GM19043 (cell line): ENCODE results near the gene NACC1.

Experiments used
- ATAC-seq: cut with Tn5 transposase; IDR thresholded peaks from one replicate; pipeline ENCODE4 v1.9.1; 2021; ENCODE audit warnings: low read depth; ENCODE audit not compliant: unreplicated experiment

The NACC1 gene

GRCh38 chr19:13087795-13088537 is 30.1 kb upstream of the NACC1 start:
- ATAC-seq = no peak

GRCh38 chr19:13089139-13089856 is 28.8 kb upstream of the NACC1 start:
- ATAC-seq = no peak

DNA sequence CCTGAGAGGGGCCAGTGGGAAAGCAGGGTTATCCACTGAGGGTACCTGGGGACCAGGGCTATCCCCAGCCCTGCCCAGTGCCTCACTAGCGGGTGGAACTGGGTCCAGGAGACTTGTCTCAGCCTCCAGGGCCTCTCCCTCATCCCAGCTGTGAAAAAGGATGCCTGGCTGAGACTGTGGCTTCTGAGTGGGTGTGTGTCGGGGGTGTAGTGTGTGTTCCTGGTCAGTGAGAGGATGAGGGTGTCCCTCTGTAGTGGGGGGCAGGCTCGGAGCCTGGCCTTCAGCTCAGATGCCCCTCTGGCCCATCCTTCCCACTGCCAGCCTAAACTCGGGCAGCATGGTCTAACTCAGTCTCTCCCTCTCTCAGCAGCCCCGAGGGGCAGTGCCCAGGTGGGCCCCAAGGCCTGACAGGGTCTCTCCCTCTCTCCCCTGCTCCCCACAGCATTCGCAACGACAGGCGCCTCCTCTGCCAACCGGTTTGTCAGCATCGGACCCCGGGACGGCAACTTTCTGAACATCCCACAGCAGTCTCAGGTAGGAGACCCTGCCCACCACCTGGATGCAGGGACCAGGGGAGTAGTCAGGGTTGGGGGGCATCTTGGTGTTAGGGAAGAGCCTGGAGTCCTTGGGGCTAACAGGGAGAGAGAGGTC is 28.1 kb upstream of the NACC1 start:
- no peak for ATAC-seq

- no peak for ATAC-seq
Observed at GRCh38 chr19:13090511-13091231, 27.4 kb upstream of the NACC1 start.

DNA sequence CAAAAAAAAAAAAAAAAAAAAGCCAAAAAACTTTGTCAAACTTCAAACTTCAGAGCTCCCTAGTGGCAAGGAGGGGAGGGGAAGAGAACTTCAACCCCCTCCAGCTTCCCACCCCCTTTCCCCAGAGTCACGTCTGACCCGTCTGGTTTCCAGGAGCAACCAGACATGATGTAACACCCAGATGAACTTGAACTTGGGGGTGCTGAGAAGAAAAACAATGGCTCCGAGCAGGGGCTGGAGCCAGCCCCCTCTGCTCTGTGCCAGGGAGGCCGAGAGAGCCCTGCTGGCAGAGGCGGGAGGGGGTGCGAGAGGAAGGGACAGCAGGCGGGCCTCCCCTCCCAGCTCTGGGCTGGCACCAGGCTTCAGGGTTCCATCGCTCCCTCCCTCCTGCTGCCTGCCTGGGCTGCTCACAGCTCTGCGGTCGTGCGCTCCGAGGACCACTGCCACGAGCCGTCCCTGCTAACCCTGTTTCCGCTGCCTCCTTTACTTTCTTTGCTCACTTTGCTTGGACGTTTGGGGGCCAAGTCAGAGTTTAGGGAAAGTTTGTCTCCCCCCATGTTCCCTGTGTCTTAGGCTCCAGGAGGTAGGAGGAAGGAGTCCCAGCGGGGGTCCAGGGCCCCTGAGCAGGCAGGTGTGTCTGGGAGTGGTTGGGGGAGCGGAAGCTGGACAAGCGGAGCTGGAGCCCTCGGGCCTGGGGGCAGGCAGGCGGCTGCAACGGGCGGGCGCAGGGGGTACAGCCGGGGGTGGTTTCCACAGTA is 26.5 kb upstream of the NACC1 start:
- no peak for ATAC-seq

- no peak for ATAC-seq
Observed at GRCh38 chr19:13092158-13092543, 25.9 kb upstream of the NACC1 start.

DNA sequence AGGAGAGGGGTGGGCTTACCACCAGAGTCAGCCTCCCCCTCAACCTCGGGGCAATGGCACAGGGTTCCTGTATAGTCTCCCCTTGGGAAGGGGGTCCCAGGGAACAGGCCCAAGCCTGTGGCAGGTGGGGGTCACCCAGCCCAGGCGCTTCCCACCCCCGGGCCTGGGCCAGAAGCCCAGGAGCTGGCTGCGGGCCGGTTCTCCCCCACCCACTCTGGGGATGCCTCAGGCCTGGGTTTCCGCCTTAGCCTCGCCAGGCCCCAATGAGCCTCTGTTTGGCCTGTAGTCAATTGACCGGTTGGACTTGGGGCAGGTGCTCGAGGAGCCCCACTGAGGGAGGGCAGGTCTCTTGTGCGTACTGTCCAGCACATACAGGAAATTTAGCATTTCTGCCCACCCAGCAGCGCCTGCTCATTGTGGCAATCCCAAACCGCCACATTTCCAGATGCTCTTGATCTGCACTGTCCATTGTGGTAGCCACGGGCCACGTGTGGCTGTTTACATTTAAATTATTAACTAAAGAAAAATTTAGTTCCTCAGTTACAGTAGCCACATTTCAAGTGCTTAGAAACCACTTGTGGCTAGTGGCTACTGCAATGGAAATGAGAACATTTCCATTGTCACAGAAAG is 25.3 kb upstream of the NACC1 start:
- ATAC-seq = no peak

DNA sequence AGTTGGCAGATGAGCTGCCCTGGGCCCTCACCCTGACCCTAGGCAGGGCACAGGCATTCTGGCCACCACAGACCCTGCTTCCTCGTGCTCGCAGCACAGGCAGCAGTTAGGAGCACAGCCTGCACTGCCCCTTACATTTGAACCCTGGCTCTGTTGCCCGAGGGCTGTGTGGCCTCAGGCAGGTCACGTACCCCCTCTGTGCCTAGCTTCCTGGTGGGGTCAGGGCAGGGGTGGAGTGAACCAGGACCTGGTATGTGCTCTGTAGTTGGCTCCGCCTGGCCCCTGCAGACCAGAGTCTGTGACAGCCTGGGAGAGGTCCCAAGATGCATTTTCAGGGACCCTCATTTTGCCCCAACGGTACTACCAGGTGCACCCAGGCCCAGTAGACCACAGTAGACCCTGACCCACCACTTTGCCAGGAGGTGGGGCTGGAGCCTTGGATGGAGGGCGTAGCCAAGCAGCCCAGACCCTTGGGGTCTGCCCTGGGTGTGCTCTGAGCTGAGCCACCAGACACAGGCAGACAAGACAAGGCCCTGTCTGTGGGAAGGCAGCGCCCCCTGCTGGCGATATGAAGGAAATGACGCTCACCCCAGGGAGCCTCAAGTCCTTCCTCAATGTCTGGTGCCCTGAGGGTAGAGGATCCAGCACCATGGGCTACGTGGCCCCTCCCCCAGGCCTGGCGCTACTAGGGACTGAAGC is 24.5 kb upstream of the NACC1 start:
- no peak for ATAC-seq

DNA sequence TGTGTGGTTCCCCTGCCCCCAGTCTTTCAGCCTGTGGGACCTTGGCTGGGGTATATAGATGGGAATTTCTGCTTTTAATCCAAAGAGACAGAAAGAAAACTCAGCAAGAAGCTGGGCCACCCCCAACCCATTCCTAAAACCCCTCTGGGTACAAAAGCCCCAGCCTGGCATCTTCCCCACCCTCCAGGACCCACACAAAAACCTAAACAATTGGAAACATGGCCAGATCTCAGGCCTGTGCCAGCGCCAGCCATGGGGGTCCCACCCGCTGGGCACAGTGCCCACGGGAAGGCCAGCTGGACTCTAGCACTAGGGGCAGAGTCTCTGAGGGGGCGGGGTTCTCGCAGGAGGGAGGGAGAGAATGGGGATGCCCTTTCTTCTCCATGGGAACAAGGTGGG is 24.0 kb upstream of the NACC1 start:
- no peak for ATAC-seq

DNA sequence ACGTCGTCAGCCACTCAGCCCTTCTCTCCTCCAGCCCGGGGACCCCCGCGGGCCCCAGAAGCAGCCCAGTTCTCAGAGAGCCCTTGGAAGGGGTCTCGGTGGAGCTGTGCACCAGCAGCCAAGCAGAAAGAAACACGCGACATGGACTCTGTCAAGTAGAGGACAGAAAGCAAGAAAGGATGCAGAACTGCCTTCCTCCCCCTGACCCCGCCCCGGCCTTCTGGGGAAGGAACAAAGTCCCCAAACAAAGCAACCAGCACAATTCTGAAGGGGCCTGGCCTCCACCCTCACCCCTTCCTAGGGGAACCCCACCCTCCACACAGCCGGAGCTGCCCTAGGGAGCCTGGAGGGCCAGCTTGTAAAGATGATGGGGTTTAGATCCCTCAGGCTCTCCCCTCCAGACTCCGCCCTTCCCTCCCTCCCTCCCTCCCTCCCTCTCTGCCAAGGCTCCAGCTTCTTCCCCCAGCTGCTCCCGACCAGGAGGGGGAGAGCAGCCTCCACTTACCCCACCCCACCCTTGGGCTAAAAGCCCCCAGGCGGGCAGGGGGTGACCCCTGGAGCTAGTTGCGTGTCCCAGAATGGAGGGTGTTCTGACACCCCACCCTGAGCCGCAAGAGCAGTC is 23.2 kb upstream of the NACC1 start:
- no peak for ATAC-seq

- no peak for ATAC-seq
Observed at GRCh38 chr19:13095393-13095784, 22.7 kb upstream of the NACC1 start.

DNA sequence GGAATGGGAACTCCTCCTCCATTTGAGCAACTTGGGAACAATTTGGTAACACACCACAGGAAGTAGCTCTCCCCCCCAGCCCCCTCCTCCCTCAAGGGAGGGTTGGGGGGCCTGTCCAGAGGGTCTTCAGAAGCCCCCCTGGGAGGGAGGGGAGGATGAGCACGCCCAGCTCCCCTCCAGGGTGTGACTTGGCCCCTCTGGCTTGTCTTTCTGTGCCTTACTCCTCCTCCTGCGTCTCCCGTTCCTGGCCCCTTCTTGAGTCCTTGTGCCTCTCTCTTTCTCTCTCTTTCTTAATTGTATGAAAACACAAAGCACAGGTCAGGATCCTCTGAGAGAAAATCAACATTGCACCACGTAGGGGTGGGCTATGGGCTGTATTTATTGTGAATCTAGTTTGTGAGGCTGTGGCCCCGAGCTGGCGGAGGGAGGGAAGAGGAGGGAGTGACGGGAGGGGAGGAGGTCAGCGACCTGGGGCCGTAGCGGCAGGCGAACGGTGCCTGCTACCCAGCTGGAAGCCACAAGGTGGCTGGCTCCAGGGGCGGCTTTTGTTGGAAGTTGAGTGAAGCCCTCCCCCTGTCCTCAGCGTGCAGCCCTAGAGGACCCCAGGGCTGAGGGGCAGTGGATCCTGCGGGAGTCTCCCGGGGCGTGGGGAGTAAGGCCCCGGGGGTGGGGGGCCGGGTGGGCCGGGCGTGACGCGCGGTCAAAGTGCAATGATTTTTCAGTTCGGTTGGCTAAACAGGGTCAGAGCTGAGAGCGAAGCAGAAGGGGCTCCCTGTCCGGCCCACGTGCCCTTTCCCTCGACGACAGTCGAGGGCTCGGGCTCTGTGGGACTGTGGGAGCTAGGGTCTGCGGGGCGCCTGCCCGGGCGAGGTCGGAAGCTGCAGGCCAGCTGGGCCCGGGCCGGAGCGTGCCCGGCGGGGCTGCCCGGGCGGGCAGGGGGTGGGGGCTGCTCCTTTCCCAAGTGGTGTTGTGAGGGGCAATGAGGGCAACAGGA is 21.8 kb upstream of the NACC1 start:
- no peak for ATAC-seq

DNA sequence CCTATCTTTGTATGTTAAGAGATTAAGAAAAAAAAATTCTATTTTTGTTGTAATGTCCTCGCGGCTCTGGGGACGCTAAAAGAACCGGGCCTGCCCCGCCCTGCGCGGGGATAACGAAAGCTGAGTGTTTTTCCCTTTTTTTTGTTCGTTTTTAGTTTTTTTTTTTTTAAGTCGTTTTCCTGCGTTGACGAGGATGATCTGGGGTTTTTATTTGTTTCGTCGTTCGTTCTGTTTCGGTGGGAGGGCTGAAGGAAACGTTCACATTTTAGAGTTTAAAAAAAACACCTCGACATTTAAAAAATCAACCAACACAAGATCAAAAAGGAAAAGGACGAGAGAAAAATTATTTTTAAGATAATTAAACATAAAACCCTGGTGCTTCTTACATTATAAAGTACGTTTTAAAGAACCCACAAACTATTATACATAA is 21.0 kb upstream of the NACC1 start:
- no peak for ATAC-seq

DNA sequence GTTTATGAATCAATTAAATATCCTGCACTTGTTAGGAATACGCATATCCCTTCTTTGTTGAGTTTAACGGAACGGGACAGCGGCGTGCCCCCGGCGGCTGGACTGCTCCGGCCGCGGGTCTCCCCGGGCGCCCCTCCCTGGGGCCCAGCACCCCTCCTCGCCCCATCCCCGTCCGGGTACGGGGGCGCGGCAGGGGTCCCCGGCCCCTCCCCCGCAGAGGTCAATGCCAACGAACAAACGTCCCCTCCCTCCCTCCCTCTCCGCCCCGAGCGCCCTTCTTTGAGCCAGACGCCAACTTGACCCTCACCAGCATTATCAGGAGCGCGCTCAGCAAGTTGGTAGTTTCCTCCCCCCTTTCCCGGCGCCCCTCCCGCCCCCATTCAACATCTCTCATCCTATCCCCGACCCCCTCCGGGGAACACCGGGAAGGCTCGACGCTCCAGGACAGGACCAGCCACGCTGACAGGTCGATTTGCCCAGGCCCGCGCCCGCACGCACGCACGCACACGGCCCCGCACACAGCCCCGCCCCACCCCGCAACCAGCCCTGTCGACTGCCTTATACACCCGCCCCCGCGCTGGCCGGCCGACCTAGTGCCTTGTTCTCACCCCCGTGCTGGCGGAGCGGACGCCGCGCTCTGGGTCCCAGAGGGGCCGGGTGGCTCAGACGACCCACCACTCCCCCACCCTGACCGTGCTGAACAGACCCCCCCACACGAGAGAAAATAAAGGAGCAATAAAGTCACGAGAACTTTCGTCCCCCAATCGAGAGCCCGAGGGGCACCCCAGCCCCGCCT is 20.4 kb upstream of the NACC1 start:
- no peak for ATAC-seq

- ATAC-seq = no peak
Observed at GRCh38 chr19:13098277-13099072, 19.6 kb upstream of the NACC1 start.
